ENCODE measurements around the gene VCAM1. TPM values are rescaled to one million over a fixed set of nuclear protein-coding genes. Genes with fewer than 3 reads are reported as not detected.

VCAM1 gene
- total RNA-seq, 1 donor from 2014 or later = 37.0 TPM

DNA sequence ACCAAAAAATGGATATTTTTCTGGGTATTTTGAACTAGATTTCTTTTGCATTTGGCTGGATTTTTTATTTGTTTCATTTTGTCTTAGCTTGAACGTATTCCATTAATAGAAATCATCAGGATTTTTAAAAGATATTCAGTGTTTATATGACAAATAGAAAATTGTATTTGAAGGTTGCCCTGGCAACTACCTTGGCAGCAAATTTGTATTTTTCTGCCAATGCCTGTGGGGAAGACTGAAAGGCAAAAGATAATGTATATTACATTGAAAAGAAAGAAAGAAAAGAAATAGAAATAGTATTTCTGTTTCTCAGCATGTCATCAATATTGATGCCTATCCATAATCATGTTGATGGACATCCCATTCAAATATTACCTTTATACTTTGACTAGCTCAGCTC, 16.8 kb downstream of the VCAM1 start:
- Mint-ChIP-seq H3K27me3 (no peaks in the 10 kb centered on the region), H3K4me3 (no peak overlapping the region), H3K9me3 (no peaks in the 10 kb centered on the region), H3K36me3 (peaks cover 5% of the 10 kb centered on the region), H3K4me1 (ENCODE audit: unreplicated experiment) (peaks cover 17% of the 10 kb centered on the region), H3K27ac (no peak overlapping the region)
- DNase-seq (ENCODE audit: extremely low spot score, unreplicated experiment) = no peak
- TF ChIP-seq, protein P1, sequence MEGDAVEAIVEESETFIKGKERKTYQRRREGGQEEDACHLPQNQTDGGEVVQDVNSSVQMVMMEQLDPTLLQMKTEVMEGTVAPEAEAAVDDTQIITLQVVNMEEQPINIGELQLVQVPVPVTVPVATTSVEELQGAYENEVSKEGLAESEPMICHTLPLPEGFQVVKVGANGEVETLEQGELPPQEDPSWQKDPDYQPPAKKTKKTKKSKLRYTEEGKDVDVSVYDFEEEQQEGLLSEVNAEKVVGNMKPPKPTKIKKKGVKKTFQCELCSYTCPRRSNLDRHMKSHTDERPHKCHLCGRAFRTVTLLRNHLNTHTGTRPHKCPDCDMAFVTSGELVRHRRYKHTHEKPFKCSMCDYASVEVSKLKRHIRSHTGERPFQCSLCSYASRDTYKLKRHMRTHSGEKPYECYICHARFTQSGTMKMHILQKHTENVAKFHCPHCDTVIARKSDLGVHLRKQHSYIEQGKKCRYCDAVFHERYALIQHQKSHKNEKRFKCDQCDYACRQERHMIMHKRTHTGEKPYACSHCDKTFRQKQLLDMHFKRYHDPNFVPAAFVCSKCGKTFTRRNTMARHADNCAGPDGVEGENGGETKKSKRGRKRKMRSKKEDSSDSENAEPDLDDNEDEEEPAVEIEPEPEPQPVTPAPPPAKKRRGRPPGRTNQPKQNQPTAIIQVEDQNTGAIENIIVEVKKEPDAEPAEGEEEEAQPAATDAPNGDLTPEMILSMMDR (conservative IDR thresholded peaks at IDR 0.05) = no peak

DNA sequence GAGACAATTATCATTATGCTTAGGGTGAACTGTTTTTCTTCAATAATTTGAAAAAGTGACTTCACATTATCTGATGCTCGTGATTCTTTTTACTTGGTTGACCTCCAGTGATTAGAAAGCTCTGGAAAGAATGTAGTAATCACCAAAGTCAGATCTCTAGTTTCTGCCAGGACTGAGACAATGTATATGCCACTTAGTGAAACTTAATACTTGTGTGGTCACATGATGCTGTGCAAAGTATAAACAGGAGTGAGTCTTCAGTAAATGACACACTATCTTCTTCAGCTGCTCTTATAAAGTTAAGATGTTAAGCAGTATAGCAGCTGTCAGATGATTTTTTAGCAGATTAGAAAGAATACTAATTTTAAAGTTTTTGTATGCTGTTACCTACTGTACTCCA, 17.2 kb downstream of the VCAM1 start:
- Mint-ChIP-seq H3K27me3 (no peaks in the 10 kb centered on the region), H3K4me1 (ENCODE audit: unreplicated experiment) (peaks cover 17% of the 10 kb centered on the region)

DNA sequence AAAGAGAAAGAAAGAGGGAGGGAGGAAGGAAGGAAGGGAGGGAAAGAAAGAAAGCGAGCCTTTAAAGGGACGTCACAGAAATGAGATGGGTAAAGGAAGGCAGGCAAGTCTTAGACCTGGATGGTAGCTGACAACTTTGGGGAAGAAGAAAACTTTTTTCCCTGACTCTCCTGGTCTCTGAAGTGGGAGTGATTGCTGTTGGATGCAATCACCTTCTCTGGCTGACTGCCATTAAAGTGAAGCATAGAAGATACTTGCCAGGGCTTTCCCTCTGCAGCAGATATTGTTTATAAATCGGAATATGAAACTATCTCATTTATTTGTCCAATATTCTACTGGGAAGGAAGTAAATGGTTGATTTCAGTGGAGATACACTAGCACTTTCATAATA, 27.0 kb downstream of the VCAM1 start:
- no peak overlapping the region for H3K4me3 Mint-ChIP-seq
- no peaks in the 10 kb centered on the region for H3K9me3 Mint-ChIP-seq
- H3K4me1 Mint-ChIP-seq (ENCODE audit: unreplicated experiment) = no peaks in the 10 kb centered on the region
- DNase-seq (ENCODE audit: extremely low spot score, unreplicated experiment) = no peak
- no peaks in the 10 kb centered on the region for H3K36me3 Mint-ChIP-seq
- TF ChIP-seq, protein P1 (conservative IDR thresholded peaks at IDR 0.05) = no peak
- no peak overlapping the region for H3K27ac Mint-ChIP-seq
- H3K27me3 Mint-ChIP-seq = no peaks in the 10 kb centered on the region

More for the DNA sequence above, 17.2 kb downstream of the VCAM1 start:
- H3K9me3 Mint-ChIP-seq = no peaks in the 10 kb centered on the region
- TF ChIP-seq, protein P1 (conservative IDR thresholded peaks at IDR 0.05) = no peak
- no peak for DNase-seq (ENCODE audit: extremely low spot score, unreplicated experiment)
- H3K4me3 Mint-ChIP-seq = no peak overlapping the region
- peaks cover 5% of the 10 kb centered on the region for H3K36me3 Mint-ChIP-seq
- H3K27ac Mint-ChIP-seq = no peak overlapping the region

DNA sequence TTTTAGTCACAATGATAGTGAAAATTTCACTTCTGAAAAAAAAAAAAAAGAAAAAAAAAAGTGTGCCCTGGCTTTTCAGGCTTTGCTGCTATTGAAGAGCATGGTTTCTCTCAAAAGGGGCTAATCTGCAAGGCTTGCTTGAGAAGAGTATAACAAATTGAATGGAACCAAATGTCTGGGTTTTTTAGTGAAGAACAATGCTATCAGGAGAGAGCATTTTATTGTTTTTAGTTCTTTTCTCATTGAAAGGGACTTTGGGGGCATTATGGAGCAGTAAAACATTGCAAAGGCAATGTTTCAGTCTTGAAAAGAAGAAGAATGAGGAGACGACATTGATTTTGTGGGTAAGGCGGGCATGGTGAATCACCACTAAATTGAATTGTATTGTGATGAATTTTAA, 28.2 kb downstream of the VCAM1 start:
- H3K36me3 Mint-ChIP-seq = no peaks in the 10 kb centered on the region
- DNase-seq (ENCODE audit: extremely low spot score, unreplicated experiment) = no peak
- no peaks in the 10 kb centered on the region for H3K9me3 Mint-ChIP-seq
- no peaks in the 10 kb centered on the region for H3K4me1 Mint-ChIP-seq (ENCODE audit: unreplicated experiment)
- no peak overlapping the region for H3K4me3 Mint-ChIP-seq
- TF ChIP-seq, protein P1 (conservative IDR thresholded peaks at IDR 0.05) = no peak
- H3K27me3 Mint-ChIP-seq = no peaks in the 10 kb centered on the region
- H3K27ac Mint-ChIP-seq = no peak overlapping the region

DNA sequence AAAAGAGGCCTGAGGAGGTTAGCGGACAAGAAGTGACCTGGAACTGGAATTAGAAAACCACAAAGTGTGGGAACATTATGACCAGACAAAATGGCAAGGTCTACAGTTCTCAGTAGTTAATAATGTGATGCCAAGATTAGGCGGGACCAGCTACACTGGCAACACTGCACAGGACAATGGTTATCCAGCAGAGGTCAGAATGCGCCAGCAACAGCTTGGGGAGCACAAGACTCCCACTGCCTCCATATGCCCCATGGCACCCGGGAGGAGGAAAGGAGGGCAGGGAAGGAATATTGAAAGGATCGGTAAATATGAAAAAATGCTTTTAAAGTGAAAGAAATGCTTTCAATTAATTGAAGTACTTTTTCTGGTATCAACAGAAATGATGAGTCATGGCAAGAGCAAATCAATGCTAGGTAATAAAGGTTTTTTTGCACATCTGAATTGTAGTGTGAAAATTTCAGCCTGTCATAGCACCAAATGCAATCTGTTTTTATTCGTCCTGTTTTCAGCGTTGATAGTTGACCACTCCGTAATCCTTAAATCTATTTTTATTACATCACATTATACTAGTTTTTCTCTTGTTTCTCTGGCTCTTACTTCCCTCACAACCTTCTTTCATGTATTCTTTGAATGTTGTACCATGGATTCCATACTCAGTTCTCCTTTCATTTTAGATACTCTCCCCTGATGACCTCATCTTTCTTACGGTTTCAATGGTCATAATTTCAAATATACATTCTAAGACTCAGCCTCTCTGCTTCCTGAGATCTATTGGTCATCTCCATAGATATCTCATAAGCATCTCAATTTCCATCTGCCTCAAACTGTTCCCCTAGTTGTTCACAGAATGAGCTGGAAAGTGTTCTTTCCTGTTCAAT, 30.7 kb downstream of the VCAM1 start:
- DNase-seq (ENCODE audit: extremely low spot score, unreplicated experiment) = no peak
- no peak overlapping the region for H3K4me3 Mint-ChIP-seq

More for the DNA sequence above, 30.7 kb downstream of the VCAM1 start:
- Mint-ChIP-seq H3K27me3 (no peaks in the 10 kb centered on the region), H3K36me3 (no peaks in the 10 kb centered on the region), H3K9me3 (no peaks in the 10 kb centered on the region), H3K27ac (no peak overlapping the region), H3K4me1 (ENCODE audit: unreplicated experiment) (no peaks in the 10 kb centered on the region)
- TF ChIP-seq, protein P1 (conservative IDR thresholded peaks at IDR 0.05) = no peak

All from type B pancreatic cell (in vitro differentiated cells).